KG1 (cell line): ENCODE data around the gene ZNF814.
A peak's percentile ranks its signal among the peaks of the same experiment; 100 is the strongest.
"Not testable (repeated sequence)": the region's sequence is repeated elsewhere in the genome, so short reads cannot be mapped to it uniquely, and the experiment has no call there.

Experiments used
- DNase-seq: peaks from one replicate; lab custom pipeline; 2025; lab: John Stamatoyannopoulos, UW

The ZNF814 gene

DNA sequence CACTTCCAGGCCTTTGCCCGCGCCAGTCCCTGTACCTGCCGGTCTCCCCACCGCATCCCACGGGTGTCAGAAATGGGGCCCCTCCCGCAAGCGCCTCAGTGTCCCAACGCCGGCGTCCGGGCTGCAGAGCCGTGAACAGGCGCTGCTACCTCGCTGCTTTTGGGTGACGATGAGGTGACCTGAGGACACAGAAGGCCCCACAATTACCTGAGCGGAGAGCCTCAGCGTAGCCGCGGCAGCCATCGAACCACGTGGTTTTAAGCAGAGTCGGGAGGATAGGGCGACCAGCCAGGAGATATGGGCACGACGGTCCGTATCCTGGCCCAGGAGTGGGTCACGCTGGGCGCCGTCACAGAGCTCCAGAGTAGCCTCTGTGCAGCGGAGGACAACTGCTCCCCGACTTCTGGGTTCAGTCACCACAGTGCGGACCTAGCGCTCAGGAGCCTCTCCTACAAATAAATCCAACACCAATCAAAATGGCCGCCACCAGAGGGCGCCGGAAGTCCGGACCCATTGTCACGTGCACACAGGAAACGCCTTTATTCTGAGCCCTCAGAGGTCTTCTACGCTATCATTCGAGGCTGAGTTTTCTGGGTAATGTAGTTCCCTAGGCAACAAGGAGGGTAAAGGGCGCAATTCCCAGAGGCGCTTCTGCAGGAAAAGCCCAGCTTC, at the start of gene ZNF814:
Gene ZNF814 (minus strand): TSS at position 478 of the 672 bp plus-strand sequence. CDS start 235 bp downstream, at position 243.
- DNase-seq = peak; percentile 89

DNA sequence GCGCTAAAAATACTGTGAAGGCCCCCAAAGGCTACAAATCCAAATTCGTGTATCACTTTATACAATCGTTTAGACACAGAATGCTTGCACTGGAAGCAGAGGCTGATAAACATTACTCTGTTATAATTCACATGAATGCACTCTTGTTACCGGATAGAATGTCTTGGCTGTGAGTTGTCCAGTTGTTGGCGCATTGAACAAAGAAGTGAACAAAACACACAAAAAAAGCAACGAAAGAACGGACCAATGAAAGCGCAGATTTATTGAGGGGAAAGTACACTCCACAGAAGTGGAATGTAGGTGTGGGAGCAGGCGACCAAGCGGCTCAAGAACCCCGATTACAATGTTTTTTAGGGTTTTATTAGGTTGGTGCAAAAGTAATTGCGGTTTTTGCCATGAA, 46.9 kb upstream of the ZNF814 start:
- no peak for DNase-seq

DNA sequence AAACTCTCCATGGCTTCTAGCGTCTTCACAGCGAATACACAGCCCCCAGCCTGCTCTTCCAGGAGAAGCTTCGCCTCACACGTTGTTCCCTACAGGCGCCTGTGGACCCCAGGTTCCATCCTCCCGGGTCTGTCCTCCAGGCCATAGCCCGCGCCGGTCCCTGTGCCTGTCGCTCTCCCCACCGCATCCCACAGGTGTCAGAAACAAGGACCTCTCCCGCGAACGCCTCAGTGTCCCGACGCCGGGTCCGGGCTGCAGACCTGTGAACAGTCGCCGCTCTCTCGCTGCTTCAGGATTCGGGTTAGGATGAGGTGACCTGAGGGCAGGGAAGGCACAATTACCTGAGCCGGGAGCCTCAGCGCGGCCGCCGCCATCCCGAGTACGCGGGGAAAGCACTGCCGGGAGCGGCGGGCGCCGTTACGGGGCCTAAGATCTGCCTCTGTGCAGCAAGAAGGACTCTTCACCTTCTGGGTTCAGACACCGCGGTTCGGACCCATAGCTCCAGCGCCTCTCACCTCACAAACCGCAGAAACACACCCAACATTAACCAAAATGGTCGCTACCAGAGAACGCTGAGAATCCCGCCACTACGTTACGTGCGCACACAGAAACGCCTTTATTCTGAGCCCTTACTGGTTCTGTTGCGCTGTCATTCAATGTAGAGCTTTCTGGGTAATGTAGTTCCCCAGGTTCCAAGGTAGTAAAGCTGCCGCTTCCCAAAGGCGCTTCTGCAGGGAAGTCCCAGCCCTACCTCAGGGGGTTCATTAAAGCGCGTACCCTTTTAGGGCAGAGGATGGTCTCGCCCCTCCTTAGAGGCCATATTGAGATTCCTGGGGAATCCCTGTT, 46.2 kb upstream of the ZNF814 start, which contains the start of gene ZNF418:
Gene ZNF418 (minus strand): TSS at position 583 of the 846 bp plus-strand sequence. CDS start 1,580 bp downstream, outside the sequence.
- peak; percentile 70 for DNase-seq

DNA sequence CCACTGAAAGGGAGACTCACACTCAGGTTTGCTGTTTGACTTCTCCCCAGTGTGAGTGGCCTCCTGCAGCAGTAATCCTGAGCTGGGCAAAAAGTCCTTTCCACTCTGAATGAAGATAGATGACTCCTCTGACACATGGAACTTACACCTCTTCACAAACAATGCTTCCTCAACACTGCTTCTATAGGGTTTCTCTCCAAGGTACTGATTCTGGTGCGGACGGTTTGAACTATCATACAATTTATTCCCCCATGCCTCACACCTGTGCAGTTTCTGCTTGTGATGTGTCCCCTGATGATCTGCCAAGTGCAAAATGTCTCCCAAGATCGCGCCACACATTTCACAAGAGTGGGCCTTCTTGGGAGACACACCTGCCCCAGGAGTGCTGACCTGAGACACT, 38.8 kb upstream of the ZNF814 start:
- DNase-seq = no peak

DNA sequence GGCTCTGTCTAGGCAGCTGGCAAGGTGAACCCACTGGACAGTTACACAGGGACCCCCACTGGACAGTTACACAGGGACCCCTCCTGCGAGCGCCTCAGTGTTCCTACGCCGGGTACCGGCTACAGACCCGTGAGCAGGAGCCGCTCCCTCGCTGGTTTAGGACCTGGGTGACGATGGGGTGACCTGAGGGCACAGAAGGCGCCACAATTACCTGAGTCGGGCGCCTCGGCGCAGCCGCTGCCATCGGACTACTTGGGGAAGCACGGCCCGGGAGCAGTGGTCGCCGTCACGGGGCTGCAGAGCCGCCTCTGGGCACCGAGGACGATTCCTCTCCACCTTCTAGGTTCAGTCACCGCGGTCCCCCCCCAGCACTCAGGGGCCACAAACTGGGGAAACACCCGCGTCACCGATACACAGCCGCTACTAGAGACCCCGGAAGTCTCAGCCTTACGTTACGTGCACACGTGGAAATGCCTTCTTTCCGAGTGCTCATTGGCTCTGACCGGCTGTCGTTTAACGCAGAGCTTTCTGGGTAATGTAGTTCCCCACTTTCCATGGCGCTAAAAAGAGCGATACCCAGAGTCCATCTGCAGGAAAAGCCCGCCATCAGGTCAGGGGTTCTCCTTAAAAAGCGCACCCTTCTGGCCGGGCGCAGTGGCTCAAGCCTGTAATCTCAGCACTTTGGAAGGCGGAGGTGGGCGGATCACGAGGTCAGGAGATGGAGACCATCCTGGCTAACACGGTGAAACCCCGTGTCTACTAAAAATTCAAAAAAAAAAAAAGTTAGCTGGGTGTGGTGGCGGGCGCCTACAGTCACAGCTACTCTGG, 27.5 kb upstream of the ZNF814 start, which contains the start of gene ZNF417:
Gene ZNF417 (minus strand): TSS at position 425 of the 828 bp plus-strand sequence. CDS start 181 bp downstream, at position 244.
- peak; percentile 67 for DNase-seq

DNA sequence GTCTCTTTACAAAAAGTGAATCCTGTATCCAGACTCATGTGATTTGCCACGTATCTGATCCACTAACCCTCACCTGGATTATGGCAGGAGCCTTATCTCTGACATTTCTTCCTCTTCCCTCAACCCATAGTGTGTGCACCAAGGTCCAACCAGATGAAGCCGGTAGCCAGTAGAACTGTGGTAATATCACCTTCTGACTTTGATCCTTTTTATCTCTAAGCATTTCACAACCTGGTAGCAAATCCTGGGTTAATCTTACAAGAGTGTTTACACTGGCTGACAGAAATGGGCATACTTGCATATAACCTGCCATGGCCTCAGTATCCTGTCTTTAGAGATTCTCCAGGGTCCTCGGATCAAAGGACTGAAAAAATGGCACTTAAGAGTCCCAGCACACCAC, 25.7 kb upstream of the ZNF814 start:
- DNase-seq = no peak

DNA sequence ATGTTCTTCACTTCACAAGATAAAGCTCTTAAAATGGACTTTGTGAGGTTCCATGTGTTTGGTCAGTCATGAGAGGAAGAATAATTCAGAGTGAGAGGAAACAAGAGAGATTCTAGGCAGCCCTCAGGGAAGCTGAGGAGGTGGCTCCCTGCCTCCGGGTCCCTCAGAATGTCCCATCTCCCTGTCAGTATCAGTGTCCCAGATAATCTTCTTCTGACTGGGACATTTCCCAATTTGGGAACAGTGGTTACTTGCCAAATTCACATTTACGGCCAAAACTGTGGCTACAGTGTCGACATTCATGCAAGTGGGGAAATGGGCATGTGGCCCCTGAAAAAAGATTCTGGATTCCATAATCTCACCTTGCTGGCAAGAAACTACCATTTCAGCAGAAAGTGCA, 18.6 kb upstream of the ZNF814 start:
- DNase-seq = no peak

DNA sequence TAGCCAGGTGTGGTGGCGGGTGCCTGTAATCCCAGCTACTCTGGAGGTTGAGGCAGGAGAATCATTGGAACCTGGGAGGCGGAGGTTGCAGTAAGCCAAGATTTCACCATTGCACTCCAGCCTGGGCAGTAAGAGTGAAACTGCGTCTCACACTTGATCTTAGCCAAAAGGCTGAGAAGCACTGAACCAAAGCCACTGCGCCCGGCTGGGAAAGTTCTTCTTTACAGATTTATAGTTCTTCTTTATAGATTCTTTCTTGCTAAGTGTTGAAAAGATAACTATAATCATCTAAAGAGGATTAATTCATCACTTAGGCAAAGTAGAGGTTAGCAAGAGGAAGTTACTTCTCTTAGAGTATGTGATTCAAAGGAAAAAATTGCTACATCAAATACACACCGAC, 16.4 kb upstream of the ZNF814 start:
- no peak for DNase-seq

DNA sequence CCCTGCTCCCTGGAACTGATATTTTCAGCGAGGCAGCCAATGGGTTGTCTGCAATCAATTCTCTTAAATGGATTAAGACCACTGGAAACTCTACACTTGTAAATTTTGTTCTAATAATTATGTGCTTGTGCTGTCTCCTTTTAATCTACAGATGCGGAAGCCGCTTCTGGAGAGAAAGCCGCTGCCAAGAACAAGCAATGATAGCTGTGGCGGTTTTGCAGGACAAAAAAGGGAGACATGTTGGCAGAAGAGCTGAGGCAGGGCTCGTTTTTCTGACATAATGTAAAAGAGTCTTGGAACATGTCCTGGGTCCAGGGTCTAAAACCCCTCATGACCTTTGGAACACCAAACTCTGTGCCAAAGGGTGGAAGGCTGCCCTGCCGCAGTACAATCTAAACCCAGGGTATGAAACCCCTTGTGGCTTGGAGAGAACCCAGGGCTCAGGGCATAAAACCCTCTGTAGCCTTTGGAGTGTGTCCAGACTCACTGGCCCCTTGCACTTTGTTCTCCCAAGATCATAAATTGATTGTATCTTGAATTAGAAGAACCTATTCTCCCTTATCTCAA, 14.9 kb upstream of the ZNF814 start:
- no peak for DNase-seq

DNA sequence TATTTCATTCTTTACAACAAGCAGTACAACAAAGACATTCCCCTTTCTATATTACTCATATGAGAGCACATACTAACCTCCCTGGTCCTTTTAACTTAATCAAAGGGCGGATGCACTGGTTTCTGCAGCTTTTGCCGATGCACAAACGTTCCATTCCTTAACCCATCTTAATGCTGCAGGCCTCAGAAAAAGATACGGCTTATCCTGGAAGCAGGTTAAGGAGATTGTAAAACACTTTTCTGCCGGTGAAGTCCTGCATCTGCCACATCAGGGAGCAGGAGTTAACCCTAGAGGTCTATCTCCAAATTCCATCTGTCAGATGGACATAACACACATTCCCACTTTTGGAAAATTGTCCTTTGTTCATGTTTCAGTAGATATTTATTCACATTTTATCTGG, 11.5 kb upstream of the ZNF814 start:
- no peak for DNase-seq

DNA sequence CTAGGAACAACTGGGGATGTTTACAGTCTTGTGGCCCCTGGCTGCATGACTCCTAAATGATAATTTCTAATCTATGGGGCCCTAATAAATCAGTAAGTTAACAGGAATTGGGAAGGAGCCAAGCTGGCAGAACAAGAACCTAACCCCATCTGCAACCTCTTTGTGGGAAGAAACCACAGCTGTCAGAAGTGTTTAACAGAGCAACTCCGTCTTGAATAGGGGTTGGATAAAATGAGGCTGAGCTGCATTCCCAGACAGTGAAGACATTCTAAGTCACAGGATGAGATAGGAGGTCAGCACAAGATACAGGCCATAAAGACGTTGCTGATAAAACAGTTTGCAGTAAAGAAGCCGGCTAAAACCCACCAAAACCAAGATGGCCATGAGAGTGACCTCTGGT, 1.9 kb upstream of the ZNF814 start:
- DNase-seq = not testable (repeated sequence)

DNA sequence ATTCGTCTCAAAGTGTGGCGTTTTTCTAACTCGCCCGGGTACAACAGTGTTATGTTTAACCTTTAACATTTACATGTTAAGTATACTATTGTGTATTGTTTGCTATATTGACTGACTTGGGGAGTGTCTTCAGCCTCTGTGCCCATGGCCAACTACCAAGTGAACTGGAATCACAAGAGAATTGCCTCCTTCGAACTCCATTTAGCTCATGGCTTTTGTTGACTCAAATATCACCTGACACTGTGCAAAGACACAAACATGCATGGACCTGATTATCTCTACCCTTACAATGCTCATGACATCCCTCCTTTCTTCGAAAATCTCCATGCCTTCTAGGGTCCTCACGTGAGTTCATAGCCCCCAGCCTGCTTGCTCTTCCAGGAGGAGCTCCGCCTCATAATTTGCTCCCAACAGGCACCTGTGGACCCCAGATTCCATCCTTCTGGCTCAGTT, 704 bp downstream of the ZNF814 start:
- no peak for DNase-seq

DNA sequence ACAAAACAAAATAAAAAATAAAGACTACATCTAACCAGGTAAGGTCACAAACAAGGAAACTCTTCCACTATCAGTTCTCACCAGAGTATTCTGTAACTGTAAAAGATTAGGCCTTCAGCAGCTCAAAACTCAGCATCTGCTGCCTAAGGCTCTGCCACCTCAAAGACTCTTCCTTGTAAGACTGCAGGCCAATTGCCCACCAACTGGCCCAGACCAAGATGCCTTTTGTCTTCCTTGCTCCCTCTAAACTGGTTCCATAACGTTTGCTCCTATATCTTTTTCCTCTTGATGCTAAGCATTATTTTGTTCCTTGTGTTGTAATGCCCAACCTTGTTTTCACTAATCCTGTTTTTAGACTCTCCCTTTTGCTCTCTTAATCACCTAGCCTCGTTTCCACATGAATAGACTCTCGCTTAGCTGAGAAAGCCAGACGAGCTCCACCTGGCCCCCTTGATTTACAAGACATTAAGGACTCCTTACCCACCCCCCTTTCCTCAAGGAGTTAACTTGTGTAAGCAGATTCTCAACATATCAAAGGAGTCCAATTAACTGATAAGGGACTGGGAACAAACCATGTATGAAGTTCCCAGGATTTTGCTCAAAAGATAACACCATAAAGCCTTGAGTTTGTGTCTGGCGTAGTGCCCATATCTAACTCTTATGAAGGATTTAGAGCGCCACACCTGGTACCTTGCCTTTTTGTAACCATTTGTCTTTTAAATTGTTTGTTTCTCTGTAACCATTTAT, 1.5 kb downstream of the ZNF814 start:
- DNase-seq = peak; percentile 20

DNA sequence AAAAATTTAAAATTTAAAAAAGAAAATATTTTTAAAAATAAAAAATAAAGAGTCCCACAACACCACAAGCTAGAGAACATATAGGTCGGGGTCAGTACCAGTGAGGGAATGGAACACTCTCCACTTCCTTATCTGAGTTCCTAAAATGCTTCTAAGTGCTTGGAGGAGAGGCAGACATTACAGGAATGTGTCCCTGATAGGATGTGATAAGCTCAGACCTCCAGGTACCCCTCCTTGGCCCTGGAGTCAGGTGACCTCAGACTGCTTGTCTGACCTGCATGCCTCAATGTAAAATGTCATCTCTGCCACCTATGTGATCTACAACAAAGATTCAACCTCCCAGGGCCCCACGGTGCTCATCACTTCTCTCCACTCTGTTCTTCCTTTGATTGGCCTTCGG, 2.8 kb downstream of the ZNF814 start:
- DNase-seq = no peak

DNA sequence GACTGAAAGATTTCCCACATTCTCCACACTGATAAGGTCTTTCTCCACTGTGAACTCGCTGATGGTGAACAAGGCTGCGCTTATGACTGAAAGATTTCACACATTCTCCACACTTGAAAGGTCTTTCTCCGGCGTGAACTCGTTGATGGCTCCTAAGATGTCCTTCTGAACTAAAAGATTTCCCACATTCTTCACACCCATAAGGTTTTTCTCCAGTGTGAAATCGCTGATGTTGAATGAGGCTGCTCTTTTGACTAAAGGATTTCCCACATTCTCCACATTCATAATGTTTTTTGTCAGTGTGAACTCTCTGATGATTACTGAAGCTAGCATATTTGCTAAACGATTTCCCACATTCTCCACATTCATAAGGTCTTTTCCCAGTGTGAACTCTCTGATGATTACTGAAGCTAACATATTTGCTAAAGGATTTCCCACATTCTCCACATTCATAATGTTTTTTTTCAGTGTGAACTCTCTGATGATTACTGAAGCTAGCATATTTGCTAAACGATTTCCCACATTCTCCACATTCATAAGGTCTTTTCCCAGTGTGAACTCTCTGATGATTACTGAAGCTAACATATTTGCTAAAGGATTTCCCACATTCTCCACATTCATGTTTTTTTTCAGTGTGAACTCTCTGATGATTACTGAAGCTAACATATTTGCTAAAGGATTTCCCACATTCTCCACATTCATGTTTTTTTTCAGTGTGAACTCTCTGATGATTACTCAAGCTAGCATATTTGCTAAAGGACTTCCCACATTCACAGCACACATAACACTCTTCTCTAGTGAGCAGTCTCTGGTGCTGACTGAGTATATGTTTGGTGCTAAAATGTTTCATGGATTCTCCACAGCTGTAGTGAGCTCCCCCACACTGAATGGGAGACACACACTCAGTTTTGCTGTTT, 14.7 kb downstream of the ZNF814 start:
- not testable (repeated sequence) for DNase-seq

DNA sequence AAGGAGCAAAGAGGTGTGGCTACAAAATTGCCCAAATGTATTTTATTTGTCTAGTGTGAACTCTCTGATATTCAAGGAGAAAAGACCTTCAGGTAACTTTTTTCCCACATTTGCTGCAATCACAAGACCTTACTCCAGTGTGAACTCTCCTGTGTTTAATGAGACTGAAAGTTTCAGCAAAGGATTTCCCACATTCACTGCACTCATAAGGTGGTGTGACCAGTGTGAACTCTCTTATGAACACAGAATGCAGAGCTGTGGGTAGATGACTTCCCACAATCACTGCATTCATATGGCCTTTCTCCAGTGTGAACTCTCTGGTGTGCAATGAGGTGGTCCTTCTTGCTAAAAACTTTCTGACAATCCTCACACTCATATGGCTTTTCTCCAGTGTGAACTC, 16.4 kb downstream of the ZNF814 start:
- no peak for DNase-seq

DNA sequence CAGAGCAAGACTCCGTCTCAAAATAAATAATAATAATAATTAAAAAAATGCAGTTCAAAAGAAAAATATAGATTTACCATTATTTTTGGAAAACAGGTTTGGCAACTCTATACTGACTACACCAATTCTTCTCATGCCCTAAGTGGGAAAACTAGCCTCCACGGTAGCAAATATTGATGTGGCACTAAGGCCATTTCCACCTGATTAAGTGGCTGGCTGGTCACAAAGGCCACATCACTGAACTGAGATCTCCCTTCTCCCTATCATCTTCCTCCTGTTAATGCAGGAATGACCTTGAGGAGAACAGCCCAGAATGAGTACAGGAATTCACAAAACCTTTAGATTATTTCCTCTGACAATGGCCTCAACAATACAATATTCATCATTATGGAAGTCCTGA, 18.6 kb downstream of the ZNF814 start:
- DNase-seq = no peak

DNA sequence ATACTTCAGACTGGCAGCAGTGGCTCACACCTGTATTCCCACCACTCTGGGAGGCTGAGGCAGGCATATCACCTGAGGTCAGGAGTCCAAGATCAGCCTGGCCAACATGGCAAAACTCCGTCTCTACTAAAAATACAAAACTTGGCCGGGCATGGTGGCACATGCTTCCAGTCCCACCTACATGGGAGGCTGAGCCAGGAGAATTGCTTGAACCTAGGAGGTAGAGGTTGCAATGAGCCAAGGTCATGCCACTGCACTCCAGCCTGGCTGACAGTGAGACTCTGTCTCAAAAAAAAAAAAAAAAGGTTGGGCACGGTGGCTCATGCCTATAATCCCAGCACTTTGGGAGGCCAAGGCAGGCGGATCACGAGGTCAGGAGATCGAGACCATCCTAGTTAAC, 19.2 kb downstream of the ZNF814 start:
- not testable (repeated sequence) for DNase-seq

DNA sequence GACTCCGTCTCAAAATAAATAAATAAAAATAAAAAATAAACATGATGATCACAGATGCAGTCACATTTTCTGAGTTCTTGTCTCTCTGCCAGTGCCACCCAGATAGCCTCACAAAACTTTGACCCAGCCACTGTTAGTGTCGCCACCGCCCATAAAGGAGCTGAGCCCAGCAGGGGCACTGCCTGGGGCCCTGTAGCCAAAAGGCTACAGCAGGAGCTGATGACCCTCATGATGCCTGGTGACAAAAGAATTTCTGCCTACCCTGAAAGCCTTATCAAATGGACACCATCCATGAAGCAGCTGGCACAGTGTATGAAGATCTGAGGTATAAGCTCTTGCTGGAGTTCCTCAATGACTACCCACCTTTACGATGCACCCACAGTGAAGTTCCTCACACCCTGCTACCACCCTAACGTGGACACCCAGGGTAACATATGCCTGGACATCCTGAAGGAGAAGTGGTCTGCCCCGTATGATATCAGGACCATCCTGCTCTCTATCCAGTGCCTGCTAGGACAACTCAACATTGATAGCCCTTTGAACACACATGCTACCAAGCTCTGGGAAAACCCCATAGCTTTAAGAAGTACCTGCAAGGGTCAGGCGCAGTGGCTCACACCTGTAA, 20.9 kb downstream of the ZNF814 start:
- no peak for DNase-seq
